K562 (cell line): ENCODE results near the gene NDUFB10.

Experiments
- ZNF217 ChIP-seq: sonication (generic); formaldehyde crosslinking; IDR thresholded peaks from 2 replicates; pipeline ENCODE4 v1.8.0; 2022; ENCODE audit warnings: mild to moderate bottlenecking, missing genetic modification reagents
- TF ChIP-seq, protein P1 (sequence below): IDR thresholded peaks from 3 replicates; pipeline ENCODE4 v1.6.1; 2011; ENCODE audit warnings: borderline replicate concordance, mild to moderate bottlenecking, moderate library complexity; ENCODE audit not compliant: insufficient read length; ENCODE audit errors: extremely low read depth

DNA sequence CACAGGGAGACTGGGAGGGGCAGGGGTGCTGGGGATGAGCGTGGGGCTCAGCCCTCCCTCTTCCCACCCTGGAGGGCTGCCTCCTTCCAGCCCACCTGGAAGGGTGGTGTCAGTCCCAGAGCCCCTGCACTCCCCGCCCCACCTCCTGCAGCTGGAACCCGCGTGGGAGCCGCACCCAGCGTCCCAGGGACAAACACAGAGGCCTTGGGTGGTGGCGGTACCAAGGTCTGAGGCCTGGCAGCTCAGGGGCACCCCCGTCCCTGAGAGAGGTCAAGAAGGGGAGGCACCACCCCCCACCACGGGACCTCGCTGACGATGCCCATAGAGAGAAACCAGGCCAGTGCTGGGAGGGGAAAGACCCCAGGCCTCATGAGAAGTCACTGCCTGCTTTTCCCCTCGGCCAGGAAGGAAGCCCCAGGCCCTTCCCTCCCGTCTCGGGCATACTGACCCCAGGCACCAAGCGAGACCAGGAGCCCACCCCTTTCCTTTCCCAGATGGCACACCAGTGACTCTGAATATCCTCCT is 45.2 kb upstream of the NDUFB10 start:
- no peak for TF ChIP-seq ZNF217 (CRISPR knock-in tag)
- TF ChIP-seq, protein P1, sequence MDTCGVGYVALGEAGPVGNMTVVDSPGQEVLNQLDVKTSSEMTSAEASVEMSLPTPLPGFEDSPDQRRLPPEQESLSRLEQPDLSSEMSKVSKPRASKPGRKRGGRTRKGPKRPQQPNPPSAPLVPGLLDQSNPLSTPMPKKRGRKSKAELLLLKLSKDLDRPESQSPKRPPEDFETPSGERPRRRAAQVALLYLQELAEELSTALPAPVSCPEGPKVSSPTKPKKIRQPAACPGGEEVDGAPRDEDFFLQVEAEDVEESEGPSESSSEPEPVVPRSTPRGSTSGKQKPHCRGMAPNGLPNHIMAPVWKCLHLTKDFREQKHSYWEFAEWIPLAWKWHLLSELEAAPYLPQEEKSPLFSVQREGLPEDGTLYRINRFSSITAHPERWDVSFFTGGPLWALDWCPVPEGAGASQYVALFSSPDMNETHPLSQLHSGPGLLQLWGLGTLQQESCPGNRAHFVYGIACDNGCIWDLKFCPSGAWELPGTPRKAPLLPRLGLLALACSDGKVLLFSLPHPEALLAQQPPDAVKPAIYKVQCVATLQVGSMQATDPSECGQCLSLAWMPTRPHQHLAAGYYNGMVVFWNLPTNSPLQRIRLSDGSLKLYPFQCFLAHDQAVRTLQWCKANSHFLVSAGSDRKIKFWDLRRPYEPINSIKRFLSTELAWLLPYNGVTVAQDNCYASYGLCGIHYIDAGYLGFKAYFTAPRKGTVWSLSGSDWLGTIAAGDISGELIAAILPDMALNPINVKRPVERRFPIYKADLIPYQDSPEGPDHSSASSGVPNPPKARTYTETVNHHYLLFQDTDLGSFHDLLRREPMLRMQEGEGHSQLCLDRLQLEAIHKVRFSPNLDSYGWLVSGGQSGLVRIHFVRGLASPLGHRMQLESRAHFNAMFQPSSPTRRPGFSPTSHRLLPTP = no peak
